GM21825 (cell line): ENCODE data around the gene TRIM36.

Experiments
- ATAC-seq: cut with Tn5 transposase; IDR thresholded peaks from one replicate; pipeline ENCODE4 v1.9.1; 2021; ENCODE audit warnings: mild to moderate bottlenecking, moderate library complexity; ENCODE audit not compliant: unreplicated experiment

TRIM36 gene

GRCh38 chr5:115168829-115169486 is 750 bp downstream of the TRIM36 start:
- peak; percentile 17 for ATAC-seq

- no peak for ATAC-seq
These were observed 2.8 kb downstream of the TRIM36 start for GRCh38 chr5:115166744-115167393.

GRCh38 chr5:115165790-115166189 is 3.9 kb downstream of the TRIM36 start:
- ATAC-seq = no peak

- no peak for ATAC-seq
These were observed 8.7 kb downstream of the TRIM36 start for GRCh38 chr5:115160975-115161475.

GRCh38 chr5:115151208-115151805 is 18.4 kb downstream of the TRIM36 start:
- ATAC-seq = no peak

GRCh38 chr5:115150512-115150911 is 19.2 kb downstream of the TRIM36 start:
- ATAC-seq = no peak

GRCh38 chr5:115147052-115147451 is 22.7 kb downstream of the TRIM36 start:
- no peak for ATAC-seq

- ATAC-seq = no peak
These were observed 33.4 kb downstream of the TRIM36 start for GRCh38 chr5:115136294-115136693.

GRCh38 chr5:115132465-115132864 is 37.2 kb downstream of the TRIM36 start:
- no peak for ATAC-seq

GRCh38 chr5:115126303-115126702 is 43.4 kb downstream of the TRIM36 start:
- ATAC-seq = no peak

- no peak for ATAC-seq
These were observed 45.0 kb downstream of the TRIM36 start for GRCh38 chr5:115124741-115125140.

- ATAC-seq = no peak
These were observed 53.7 kb downstream of the TRIM36 start for GRCh38 chr5:115116001-115116400.

- ATAC-seq = no peak
These were observed 59.9 kb downstream of the TRIM36 start for GRCh38 chr5:115109840-115110239.

GRCh38 chr5:115109356-115109755 is 60.4 kb downstream of the TRIM36 start:
- no peak for ATAC-seq

- ATAC-seq = no peak
These were observed 69.3 kb downstream of the TRIM36 start for GRCh38 chr5:115100319-115100955.

- ATAC-seq = no peak
These were observed 71.5 kb downstream of the TRIM36 start for GRCh38 chr5:115098041-115098702.

GRCh38 chr5:115097236-115097635 is 72.5 kb downstream of the TRIM36 start:
- ATAC-seq = no peak

GRCh38 chr5:115096034-115096769 is 73.5 kb downstream of the TRIM36 start:
- no peak for ATAC-seq

- no peak for ATAC-seq
These were observed 81.8 kb downstream of the TRIM36 start for GRCh38 chr5:115087951-115088350.

GRCh38 chr5:115086473-115086872 is 83.2 kb downstream of the TRIM36 start:
- no peak for ATAC-seq
